Neural progenitor cell (in vitro differentiated cells): ENCODE results near the gene NR1H2. TPM values are rescaled to one million over a fixed set of nuclear protein-coding genes. Genes with fewer than 3 reads are reported as not detected.

ENCODE experiments used
- DNase-seq: peaks from one replicate; pipeline ENCODE4 v3.0.0-alpha.2; 2016; ENCODE audit warnings: low spot score
- H2AFZ ChIP-seq: fragments of 200-600 bp; sonication (generic); replicated peaks from 2 replicates; pipeline ENCODE4 v1.6.1; 2016; ENCODE audit warnings: antibody characterized with exemption
- H3F3A ChIP-seq: fragments of 200-600 bp; sonication (generic); 2 replicates; pipeline ENCODE4 v1.6.1; 2016; ENCODE audit warnings: antibody characterized with exemption, low read depth
- H3K27ac ChIP-seq: fragments of 200-600 bp; sonication (generic); 2 replicates; pipeline ENCODE4 v1.5.1; 2016; ENCODE audit warnings: mild to moderate bottlenecking
- H3K27me3 ChIP-seq: fragments of 200-600 bp; sonication (generic); 2 replicates; pipeline ENCODE4 v1.6.1; 2016; ENCODE audit warnings: mild to moderate bottlenecking, moderate library complexity
- H3K36me3 ChIP-seq: fragments of 200-600 bp; sonication (generic); 2 replicates; pipeline ENCODE4 v1.5.1; 2016
- H3K4me1 ChIP-seq: fragments of 200-600 bp; sonication (generic); 2 replicates; pipeline ENCODE4 v1.6.1; 2016; ENCODE audit warnings: mixed run types
- H3K4me2 ChIP-seq: fragments of 200-600 bp; sonication (generic); 2 replicates; pipeline ENCODE4 v1.6.1; 2016
- H3K4me3 ChIP-seq: fragments of 200-600 bp; sonication (generic); 2 replicates; pipeline ENCODE4 v1.5.1; 2016
- H3K79me2 ChIP-seq: fragments of 200-600 bp; sonication (generic); 2 replicates; pipeline ENCODE4 v1.6.1; 2016; ENCODE audit warnings: low read depth
- H3K9ac ChIP-seq: fragments of 200-600 bp; sonication (generic); 2 replicates; pipeline ENCODE4 v1.6.1; 2016
- H3K9me3 ChIP-seq: fragments of 200-600 bp; sonication (generic); 2 replicates; pipeline ENCODE4 v1.5.1; 2016; ENCODE audit warnings: low read depth
- H4K20me1 ChIP-seq: fragments of 200-600 bp; sonication (generic); 2 replicates; pipeline ENCODE4 v1.6.1; 2016; ENCODE audit warnings: low read depth
- H3K27ac Mint-ChIP-seq: 3 replicates; pipeline ENCODE4 v1.8.0; 2021; ENCODE audit warnings: mixed read lengths
- H3K27me3 Mint-ChIP-seq: 2 replicates; pipeline ENCODE4 v1.8.0; 2022; ENCODE audit warnings: low read depth, mild to moderate bottlenecking, inconsistent platforms, moderate library complexity, mixed read lengths; ENCODE audit not compliant: insufficient read depth
- H3K36me3 Mint-ChIP-seq: 3 replicates; pipeline ENCODE4 v1.8.0; 2021; ENCODE audit warnings: mixed read lengths
- H3K4me1 Mint-ChIP-seq: 3 replicates; pipeline ENCODE4 v1.8.0; 2021; ENCODE audit warnings: mixed read lengths
- H3K4me3 Mint-ChIP-seq: 3 replicates; pipeline ENCODE4 v1.8.0; 2021; ENCODE audit warnings: mild to moderate bottlenecking, moderate library complexity, mixed read lengths
- H3K9me3 Mint-ChIP-seq: 3 replicates; pipeline ENCODE4 v1.8.0; 2020; ENCODE audit warnings: mixed read lengths
- CTCF ChIP-seq: fragments of 200-600 bp; sonication (generic); IDR thresholded peaks from 2 replicates; pipeline ENCODE4 v1.5.1; 2017; ENCODE audit warnings: antibody characterized with exemption, mild to moderate bottlenecking
- EZH2 ChIP-seq: fragments of 200-600 bp; sonication (generic); IDR thresholded peaks from 2 replicates; pipeline ENCODE4 v1.6.1; 2017; ENCODE audit warnings: antibody characterized with exemption, mild to moderate bottlenecking, moderate library complexity
- EZH2phosphoT487 ChIP-seq: fragments of 200-600 bp; sonication (generic); IDR thresholded peaks from 2 replicates; pipeline ENCODE4 v1.6.1; 2017; ENCODE audit warnings: antibody characterized with exemption
- total RNA-seq: library from RNA; depleted of rRNA; stranded (reverse); fragments of >200 nt; gene quantifications from 2 replicates; pipeline ENCODE4 v1.2.3, GENCODE V29; 2015; ENCODE audit warnings: low replicate concordance

NR1H2 gene
- total RNA-seq, 1 donor from 2014 or later, result 25.4 TPM

- Histone ChIP-seq H3K36me3 (no peaks in the 10 kb centered on the region), H3K9me3 (no peaks in the 10 kb centered on the region), H2AFZ (no peak overlapping the region), H3K4me2 (peak overlapping the region; percentile 92), H3F3A (peaks cover 32% of the 10 kb centered on the region), H3K4me1 (peaks cover 10% of the 10 kb centered on the region), H3K27ac (peak overlapping the region; percentile 94), H3K4me3 (peak overlapping the region; percentile 62), H3K9ac (peak overlapping the region; percentile 59), H4K20me1 (peaks cover 17% of the 10 kb centered on the region), H3K27me3 (peaks cover 12% of the 10 kb centered on the region), H3K79me2 (peaks cover 16% of the 10 kb centered on the region)
- peaks cover 13% of the 10 kb centered on the region for H3K9me3 Mint-ChIP-seq
- H3K36me3 Mint-ChIP-seq, result peaks cover 9% of the 10 kb centered on the region
- peak overlapping the region; percentile 92 for H3K4me3 Mint-ChIP-seq
- DNase-seq, result peak; percentile 77
- no peak for TF ChIP-seq CTCF
- TF ChIP-seq EZH2phosphoT487, result no peak
- no peak for TF ChIP-seq EZH2
- peaks cover 29% of the 10 kb centered on the region for H3K27me3 Mint-ChIP-seq
- peak overlapping the region; percentile 92 for H3K27ac Mint-ChIP-seq
- H3K4me1 Mint-ChIP-seq, result peaks cover 44% of the 10 kb centered on the region
Observed at GRCh38 chr19:50332244-50333038, 43.8 kb upstream of the NR1H2 start.

- no peaks in the 10 kb centered on the region for H3K9me3 ChIP-seq
- peaks cover 24% of the 10 kb centered on the region for H3K27me3 Mint-ChIP-seq
- peaks cover 13% of the 10 kb centered on the region for H3K9me3 Mint-ChIP-seq
- H3K4me3 Mint-ChIP-seq, result peak overlapping the region; percentile 92
- H3K27ac Mint-ChIP-seq, result peak overlapping the region; percentile 97
- peaks cover 40% of the 10 kb centered on the region for H3K4me1 Mint-ChIP-seq
- peaks cover 4% of the 10 kb centered on the region for H3K27me3 ChIP-seq
- H3K4me3 ChIP-seq, result peak overlapping the region; percentile 62
- peaks cover 32% of the 10 kb centered on the region for H3F3A ChIP-seq
- no peak overlapping the region for H3K9ac ChIP-seq
- H3K79me2 ChIP-seq, result peaks cover 16% of the 10 kb centered on the region
- H3K36me3 ChIP-seq, result no peaks in the 10 kb centered on the region
- H3K36me3 Mint-ChIP-seq, result peaks cover 11% of the 10 kb centered on the region
- peak overlapping the region; percentile 64 for H2AFZ ChIP-seq
- DNase-seq, result peak; percentile 96
- H3K4me1 ChIP-seq, result peaks cover 10% of the 10 kb centered on the region
- H3K4me2 ChIP-seq, result peak overlapping the region; percentile 92
- H4K20me1 ChIP-seq, result peaks cover 11% of the 10 kb centered on the region
- TF ChIP-seq EZH2phosphoT487 (no peak), EZH2 (no peak), CTCF (no peak)
- H3K27ac ChIP-seq, result peak overlapping the region; percentile 94
Observed at GRCh38 chr19:50333235-50333736, 43.0 kb upstream of the NR1H2 start.

GRCh38 chr19:50333737-50334617 lies 42.3 kb upstream of the NR1H2 start:
- H3F3A ChIP-seq, result peaks cover 30% of the 10 kb centered on the region
- H3K9ac ChIP-seq, result no peak overlapping the region
- peaks cover 13% of the 10 kb centered on the region for H3K9me3 Mint-ChIP-seq

More at GRCh38 chr19:50333737-50334617, 42.3 kb upstream of the NR1H2 start:
- Histone ChIP-seq H3K79me2 (peaks cover 16% of the 10 kb centered on the region), H2AFZ (peak overlapping the region; percentile 64), H3K27me3 (no peaks in the 10 kb centered on the region), H4K20me1 (peaks cover 11% of the 10 kb centered on the region), H3K36me3 (peaks cover 5% of the 10 kb centered on the region), H3K4me2 (peak overlapping the region; percentile 92), H3K4me3 (peak overlapping the region; percentile 62), H3K4me1 (peaks cover 10% of the 10 kb centered on the region), H3K27ac (peak overlapping the region; percentile 10), H3K9me3 (no peaks in the 10 kb centered on the region)
- Mint-ChIP-seq H3K27ac (peak overlapping the region; percentile 97), H3K4me1 (peaks cover 40% of the 10 kb centered on the region), H3K27me3 (peaks cover 23% of the 10 kb centered on the region), H3K36me3 (peaks cover 13% of the 10 kb centered on the region), H3K4me3 (peak overlapping the region; percentile 92)
- TF ChIP-seq EZH2phosphoT487, result no peak
- no peak for TF ChIP-seq CTCF
- TF ChIP-seq EZH2, result no peak
- DNase-seq, result peak; percentile 86
